ENCODE data around the gene FAM177A1. TPM values are rescaled to one million over a fixed set of nuclear protein-coding genes. Genes with fewer than 3 reads are reported as not detected.
"Not testable (repeated sequence)": the region's sequence is repeated elsewhere in the genome, so short reads cannot be mapped to it uniquely, and the experiment has no call there.

Gene FAM177A1
- total RNA-seq, 1 donor from 2014 or later, result 37.7 TPM

DNA sequence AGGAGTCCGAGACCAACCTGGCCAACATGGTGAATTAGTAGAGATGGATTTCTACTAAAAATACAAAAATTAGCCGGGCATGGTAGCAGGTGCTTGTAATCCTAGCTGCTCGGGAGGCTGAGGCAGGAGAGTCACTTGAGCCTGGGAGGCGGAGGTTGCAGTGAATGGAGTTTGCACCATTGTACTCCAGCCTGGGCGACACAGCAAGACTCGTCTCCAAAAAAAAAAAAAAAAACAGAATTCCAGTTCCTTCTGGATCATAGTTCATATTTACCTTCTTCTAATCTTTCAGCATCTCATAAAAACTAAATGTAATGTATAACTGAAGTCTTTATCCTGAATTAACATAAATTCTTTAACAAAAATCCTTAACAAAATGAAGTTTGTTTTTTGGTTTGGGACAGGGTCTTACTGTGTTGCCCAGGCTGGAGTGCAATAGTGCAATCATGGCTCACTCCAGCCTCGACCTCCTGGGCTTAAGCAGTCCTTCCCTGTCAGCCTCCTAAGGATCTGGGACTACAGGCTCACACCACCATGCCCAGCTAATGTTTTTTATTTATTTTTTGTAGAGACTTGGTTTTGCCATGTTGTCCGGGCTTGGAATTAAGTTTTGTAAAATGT, 37.6 kb downstream of the FAM177A1 start:
- Mint-ChIP-seq H3K27me3 (no peaks in the 10 kb centered on the region), H3K4me3 (no peak overlapping the region), H3K27ac (no peak overlapping the region), H3K36me3 (peaks cover 25% of the 10 kb centered on the region), H3K9me3 (no peaks in the 10 kb centered on the region), H3K4me1 (ENCODE audit: unreplicated experiment) (no peaks in the 10 kb centered on the region)
- DNase-seq (ENCODE audit: extremely low spot score, unreplicated experiment), result no peak
- TF ChIP-seq, protein P1, sequence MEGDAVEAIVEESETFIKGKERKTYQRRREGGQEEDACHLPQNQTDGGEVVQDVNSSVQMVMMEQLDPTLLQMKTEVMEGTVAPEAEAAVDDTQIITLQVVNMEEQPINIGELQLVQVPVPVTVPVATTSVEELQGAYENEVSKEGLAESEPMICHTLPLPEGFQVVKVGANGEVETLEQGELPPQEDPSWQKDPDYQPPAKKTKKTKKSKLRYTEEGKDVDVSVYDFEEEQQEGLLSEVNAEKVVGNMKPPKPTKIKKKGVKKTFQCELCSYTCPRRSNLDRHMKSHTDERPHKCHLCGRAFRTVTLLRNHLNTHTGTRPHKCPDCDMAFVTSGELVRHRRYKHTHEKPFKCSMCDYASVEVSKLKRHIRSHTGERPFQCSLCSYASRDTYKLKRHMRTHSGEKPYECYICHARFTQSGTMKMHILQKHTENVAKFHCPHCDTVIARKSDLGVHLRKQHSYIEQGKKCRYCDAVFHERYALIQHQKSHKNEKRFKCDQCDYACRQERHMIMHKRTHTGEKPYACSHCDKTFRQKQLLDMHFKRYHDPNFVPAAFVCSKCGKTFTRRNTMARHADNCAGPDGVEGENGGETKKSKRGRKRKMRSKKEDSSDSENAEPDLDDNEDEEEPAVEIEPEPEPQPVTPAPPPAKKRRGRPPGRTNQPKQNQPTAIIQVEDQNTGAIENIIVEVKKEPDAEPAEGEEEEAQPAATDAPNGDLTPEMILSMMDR (conservative IDR thresholded peaks at IDR 0.05), result no peak

DNA sequence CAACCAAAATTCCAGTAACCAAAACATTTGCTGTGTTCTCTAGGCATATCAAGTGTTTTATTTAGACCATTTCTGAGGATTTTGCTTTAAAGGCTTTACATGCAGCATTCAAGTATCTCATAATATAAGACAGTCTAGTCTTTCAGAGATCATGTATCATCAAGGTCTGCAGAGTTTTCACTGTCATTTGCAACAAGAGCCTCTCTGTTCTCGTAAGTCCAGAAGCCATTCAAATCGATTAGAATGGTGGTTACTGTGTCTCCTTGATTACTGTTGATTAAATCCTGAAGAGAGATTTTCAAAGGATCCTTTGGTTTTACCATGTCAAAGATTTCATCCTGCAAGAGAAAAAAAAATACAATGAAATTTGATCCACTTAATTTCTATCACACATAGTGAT, 39.4 kb downstream of the FAM177A1 start:
- Mint-ChIP-seq H3K4me3 (no peak overlapping the region), H3K4me1 (ENCODE audit: unreplicated experiment) (no peaks in the 10 kb centered on the region), H3K36me3 (peaks cover 25% of the 10 kb centered on the region), H3K27me3 (no peaks in the 10 kb centered on the region), H3K9me3 (no peaks in the 10 kb centered on the region), H3K27ac (no peak overlapping the region)
- TF ChIP-seq, protein P1 (conservative IDR thresholded peaks at IDR 0.05), result no peak
- DNase-seq (ENCODE audit: extremely low spot score, unreplicated experiment), result no peak

DNA sequence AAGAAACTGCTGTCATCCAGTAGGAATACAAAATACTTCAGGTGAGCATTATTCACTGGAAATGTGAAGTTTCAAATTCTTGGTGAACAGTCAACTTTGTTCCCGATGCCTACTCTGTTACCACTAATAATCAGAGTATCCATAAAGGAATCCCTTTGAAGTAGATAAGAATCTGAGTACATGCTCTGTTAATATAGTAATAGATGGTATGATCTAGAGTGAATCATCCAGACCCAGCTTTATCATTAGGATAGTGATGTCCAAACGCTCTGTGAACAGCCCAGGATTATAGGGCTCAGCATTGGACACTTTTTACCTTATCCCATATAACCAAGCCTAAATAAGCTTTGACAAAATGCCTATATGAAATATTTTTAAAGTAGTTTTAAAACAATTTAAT, 42.4 kb downstream of the FAM177A1 start:
- no peaks in the 10 kb centered on the region for H3K27me3 Mint-ChIP-seq
- no peak overlapping the region for H3K4me3 Mint-ChIP-seq
- H3K27ac Mint-ChIP-seq, result no peak overlapping the region
- TF ChIP-seq, protein P1 (conservative IDR thresholded peaks at IDR 0.05), result no peak
- no peaks in the 10 kb centered on the region for H3K4me1 Mint-ChIP-seq (ENCODE audit: unreplicated experiment)
- H3K9me3 Mint-ChIP-seq, result no peaks in the 10 kb centered on the region
- DNase-seq (ENCODE audit: extremely low spot score, unreplicated experiment), result no peak
- peaks cover 20% of the 10 kb centered on the region for H3K36me3 Mint-ChIP-seq

DNA sequence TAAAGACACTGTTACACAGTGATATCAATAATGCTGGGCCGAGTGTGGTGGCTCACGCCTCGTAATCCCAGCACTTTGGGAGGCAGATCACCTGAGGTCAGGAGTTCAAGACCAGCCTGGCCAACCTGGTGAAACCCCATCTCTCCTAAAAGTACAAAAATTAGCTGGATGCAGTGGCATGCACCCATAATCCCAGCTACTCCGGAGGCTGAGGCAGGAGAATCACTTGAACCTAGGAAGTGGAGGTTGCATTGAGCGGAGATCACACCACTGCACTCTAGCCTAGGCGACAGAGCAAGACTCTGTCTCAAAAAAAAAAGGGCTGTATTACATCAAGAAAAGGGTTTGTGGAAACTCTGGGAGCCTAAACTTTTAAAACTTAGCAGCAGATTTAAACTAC, 48.6 kb downstream of the FAM177A1 start:
- not testable (repeated sequence) for H3K4me3 Mint-ChIP-seq; DNase-seq (ENCODE audit: extremely low spot score, unreplicated experiment); H3K27me3 Mint-ChIP-seq; H3K9me3 Mint-ChIP-seq; H3K27ac Mint-ChIP-seq; H3K4me1 Mint-ChIP-seq (ENCODE audit: unreplicated experiment)
- H3K36me3 Mint-ChIP-seq, result peaks cover 14% of the 10 kb centered on the region

DNA sequence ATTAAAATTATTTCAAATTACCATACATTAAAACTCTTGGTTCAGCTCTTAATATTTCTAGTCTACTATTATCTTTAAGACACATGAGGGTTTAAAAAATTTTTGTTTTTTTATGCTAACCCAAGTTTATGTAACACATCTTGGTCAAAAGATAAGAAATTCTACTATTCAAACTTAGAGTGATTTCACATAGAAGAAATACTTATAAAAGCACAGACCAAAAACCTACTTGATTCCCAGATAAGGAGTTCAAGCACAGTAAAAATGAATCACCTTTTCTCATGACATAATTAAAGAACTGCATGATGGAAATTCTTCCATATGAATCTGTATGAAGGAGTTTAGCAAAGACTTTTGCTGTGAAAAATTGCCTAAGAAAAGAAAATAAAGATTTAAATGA, 61.8 kb downstream of the FAM177A1 start:
- H3K36me3 Mint-ChIP-seq, result peaks cover 34% of the 10 kb centered on the region
- TF ChIP-seq, protein P1 (conservative IDR thresholded peaks at IDR 0.05), result no peak

DNA sequence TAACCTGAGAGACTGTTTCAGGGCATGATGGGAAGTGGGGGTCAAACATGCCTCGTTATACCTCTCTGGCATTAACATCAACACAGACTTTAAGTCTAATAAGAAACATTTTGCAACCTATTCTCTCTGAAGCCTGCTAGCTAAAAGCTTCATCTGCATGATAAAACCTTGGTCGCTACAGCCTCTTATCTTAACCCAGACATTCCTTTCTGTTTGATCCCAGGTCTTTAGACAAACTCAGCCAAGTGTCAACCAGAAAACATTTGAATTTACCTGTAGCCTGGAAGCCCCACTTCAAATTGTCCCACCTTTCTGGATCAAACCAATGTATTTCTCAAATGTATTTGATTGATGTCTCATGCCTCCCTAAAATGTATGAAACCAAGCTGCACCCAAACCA, 66.6 kb downstream of the FAM177A1 start:
- Mint-ChIP-seq H3K36me3 (peaks cover 42% of the 10 kb centered on the region), H3K27ac (no peak overlapping the region), H3K4me1 (ENCODE audit: unreplicated experiment) (no peaks in the 10 kb centered on the region), H3K27me3 (no peaks in the 10 kb centered on the region), H3K9me3 (peaks cover 6% of the 10 kb centered on the region), H3K4me3 (no peak overlapping the region)
- no peak for DNase-seq (ENCODE audit: extremely low spot score, unreplicated experiment)
- TF ChIP-seq, protein P1 (conservative IDR thresholded peaks at IDR 0.05), result no peak

More for the DNA sequence above, 61.8 kb downstream of the FAM177A1 start:
- Mint-ChIP-seq H3K9me3 (peaks cover 6% of the 10 kb centered on the region), H3K27me3 (no peaks in the 10 kb centered on the region), H3K4me1 (ENCODE audit: unreplicated experiment) (no peaks in the 10 kb centered on the region), H3K4me3 (no peak overlapping the region), H3K27ac (no peak overlapping the region)
- no peak for DNase-seq (ENCODE audit: extremely low spot score, unreplicated experiment)

Data from type B pancreatic cell (in vitro differentiated cells).